ENCODE results near the gene FPGS.
"Not testable (repeated sequence)": the region's sequence is repeated elsewhere in the genome, so short reads cannot be mapped to it uniquely, and the experiment has no call there.

The FPGS gene

DNA sequence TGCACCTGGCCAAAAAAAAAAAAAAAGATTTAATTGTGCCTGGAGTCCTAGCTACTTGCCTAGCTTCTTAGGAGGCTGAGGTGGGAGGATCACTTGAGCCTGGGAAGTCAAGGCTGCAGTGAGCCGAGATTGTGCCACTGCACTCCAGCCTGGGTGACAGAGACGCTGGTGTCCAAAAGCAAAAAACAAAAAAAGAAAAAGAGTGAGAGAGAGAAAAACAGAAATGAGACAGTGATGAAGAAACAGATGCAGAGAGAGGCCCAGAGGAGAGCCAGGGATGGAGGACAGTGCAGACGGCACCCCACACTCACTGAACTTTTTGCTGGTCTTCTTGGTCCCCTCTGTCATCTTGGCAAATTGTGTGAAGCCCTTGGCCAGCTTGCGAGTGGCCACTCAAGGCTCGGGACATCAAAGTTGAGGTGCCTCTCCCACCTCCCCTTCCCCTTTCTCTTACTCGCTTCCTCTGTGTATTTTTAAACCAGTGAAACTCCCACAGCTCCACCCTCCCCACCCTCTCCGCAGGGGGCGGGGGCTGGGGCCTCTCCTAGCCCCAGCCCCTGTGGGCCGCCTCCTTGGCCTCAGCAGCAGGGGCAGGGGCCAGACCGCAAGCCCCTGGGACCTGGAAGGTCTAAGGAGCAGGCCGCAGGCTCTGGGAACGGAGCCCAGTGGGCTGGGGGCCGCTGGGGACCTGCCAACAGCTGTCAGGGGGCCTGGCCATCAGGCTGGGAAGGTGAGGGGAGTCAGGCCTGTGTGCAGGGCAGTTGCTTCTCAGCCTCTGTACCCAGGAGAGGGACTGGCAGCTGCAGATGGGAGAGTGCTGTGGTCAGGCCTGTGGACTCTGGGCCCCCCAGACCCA is 24.2 kb upstream of the FPGS start, which contains the start of gene SH2D3C:
Gene SH2D3C (minus strand): TSS at position 387 of the 856 bp plus-strand sequence. CDS start 39 bp downstream, at position 348.
- no peak within 1 kb of the TSS for H3K18ac ChIP-seq (ENCODE audit: low read length)
- H3K79me2 ChIP-seq (ENCODE audit: control insufficient read depth, insufficient read depth, low read length) = no peaks in the 10 kb centered on the region
- H3K4me3 ChIP-seq (ENCODE audit: low read length) = no peak within 1 kb of the TSS
- no peak within 1 kb of the TSS for H2BK120ac ChIP-seq (ENCODE audit: low read depth, low read length)
- H3K79me1 ChIP-seq (ENCODE audit: low read length) = no peaks in the 10 kb centered on the region
- no peak within 1 kb of the TSS for H3K23ac ChIP-seq (ENCODE audit: low read length)
- H3K56ac ChIP-seq (ENCODE audit: low read length) = no peak within 1 kb of the TSS
- H4K8ac ChIP-seq (ENCODE audit: low read depth, low read length) = no peak within 1 kb of the TSS
- H3K36me3 ChIP-seq (ENCODE audit: control insufficient read depth, insufficient read depth, low read length) = no peaks in the 10 kb centered on the region
- H2BK5ac ChIP-seq (ENCODE audit: low read length) = no peak within 1 kb of the TSS
- no CpG with 5 or more reads among the region's 13 CpGs for WGBS (ENCODE audit: extremely low coverage, insufficient coverage, low lambda C conversion rate)
- H3K9ac ChIP-seq (ENCODE audit: low read length) = no peak within 1 kb of the TSS
- H3K4me2 ChIP-seq (ENCODE audit: low read length) = no peak within 1 kb of the TSS
- DNase-seq = no peak
- no peak within 1 kb of the TSS for H3K4ac ChIP-seq (ENCODE audit: low read depth, low read length)
- no peaks in the 10 kb centered on the region for H3K27me3 ChIP-seq (ENCODE audit: insufficient read depth, low read length, poor library complexity)
- no peak within 1 kb of the TSS for H2AK5ac ChIP-seq (ENCODE audit: low read length)
- H2BK15ac ChIP-seq (replicated peaks; ENCODE audit: low read depth) = no peak within 1 kb of the TSS
- H4K5ac ChIP-seq (ENCODE audit: low read length) = no peak within 1 kb of the TSS
- H3K4me1 ChIP-seq (ENCODE audit: control insufficient read depth, low read depth, low read length) = no peaks in the 10 kb centered on the region
- H3K27ac ChIP-seq (ENCODE audit: low read depth, low read length) = no peak within 1 kb of the TSS

DNA sequence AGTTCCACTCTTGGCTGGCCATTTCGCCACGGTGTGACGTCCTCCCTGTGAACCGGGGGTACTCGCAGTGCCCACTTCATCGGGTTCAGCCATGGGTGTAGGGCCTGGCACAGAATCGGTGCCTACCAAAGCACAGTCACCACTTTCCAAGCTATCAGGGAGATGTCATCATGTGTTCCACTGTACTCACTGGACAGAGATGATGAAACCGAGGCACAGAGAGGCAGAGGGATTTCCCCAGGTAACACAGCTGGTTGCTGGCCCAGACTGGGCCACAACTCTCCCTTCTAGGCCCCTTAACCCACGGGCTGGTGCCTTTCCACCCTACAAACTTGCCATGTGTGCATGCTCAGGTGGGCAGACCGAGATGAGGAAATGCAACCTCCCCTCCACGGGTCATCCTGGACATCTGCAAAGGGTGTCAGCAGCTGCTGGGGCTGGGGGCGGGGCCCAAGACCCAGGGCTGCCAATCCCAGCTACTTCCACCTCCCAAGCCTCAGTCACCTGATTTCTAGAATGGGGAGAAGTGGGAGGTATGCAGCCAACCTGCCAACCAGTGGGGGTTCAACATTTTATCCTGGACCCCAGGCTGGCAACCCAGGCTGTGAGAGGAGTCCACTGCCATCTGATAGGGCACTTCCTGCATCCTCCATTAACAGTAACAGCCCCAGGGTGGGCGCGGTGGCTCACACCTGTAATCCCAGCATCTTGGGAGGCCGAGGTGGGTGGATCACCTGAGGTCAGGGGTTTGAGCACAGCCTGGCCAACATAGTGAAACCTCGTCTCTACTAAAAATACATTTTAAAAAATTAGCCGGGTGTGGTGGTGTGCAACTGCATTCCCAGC is 23.3 kb upstream of the FPGS start:
- H2AK5ac ChIP-seq (ENCODE audit: low read length) = no peak overlapping the region
- no peak for DNase-seq
- no peaks in the 10 kb centered on the region for H3K79me2 ChIP-seq (ENCODE audit: control insufficient read depth, insufficient read depth, low read length)
- H3K79me1 ChIP-seq (ENCODE audit: low read length) = no peaks in the 10 kb centered on the region
- H3K4me2 ChIP-seq (ENCODE audit: low read length) = no peak overlapping the region
- no CpG with 5 or more reads among the region's 17 CpGs for WGBS (ENCODE audit: extremely low coverage, insufficient coverage, low lambda C conversion rate)
- no peak overlapping the region for H3K27ac ChIP-seq (ENCODE audit: low read depth, low read length)
- H4K8ac ChIP-seq (ENCODE audit: low read depth, low read length) = no peak overlapping the region
- H3K4me3 ChIP-seq (ENCODE audit: low read length) = no peak overlapping the region
- H3K56ac ChIP-seq (ENCODE audit: low read length) = no peak overlapping the region
- H3K9ac ChIP-seq (ENCODE audit: low read length) = no peak overlapping the region
- no peaks in the 10 kb centered on the region for H3K4me1 ChIP-seq (ENCODE audit: control insufficient read depth, low read depth, low read length)
- no peaks in the 10 kb centered on the region for H3K36me3 ChIP-seq (ENCODE audit: control insufficient read depth, insufficient read depth, low read length)
- H3K18ac ChIP-seq (ENCODE audit: low read length) = no peak overlapping the region
- no peak overlapping the region for H3K23ac ChIP-seq (ENCODE audit: low read length)
- no peak overlapping the region for H4K5ac ChIP-seq (ENCODE audit: low read length)
- no peak overlapping the region for H2BK5ac ChIP-seq (ENCODE audit: low read length)
- H3K27me3 ChIP-seq (ENCODE audit: insufficient read depth, low read length, poor library complexity) = no peaks in the 10 kb centered on the region
- no peak overlapping the region for H2BK120ac ChIP-seq (ENCODE audit: low read depth, low read length)
- no peak overlapping the region for H2BK15ac ChIP-seq (replicated peaks; ENCODE audit: low read depth)
- no peak overlapping the region for H3K4ac ChIP-seq (ENCODE audit: low read depth, low read length)

DNA sequence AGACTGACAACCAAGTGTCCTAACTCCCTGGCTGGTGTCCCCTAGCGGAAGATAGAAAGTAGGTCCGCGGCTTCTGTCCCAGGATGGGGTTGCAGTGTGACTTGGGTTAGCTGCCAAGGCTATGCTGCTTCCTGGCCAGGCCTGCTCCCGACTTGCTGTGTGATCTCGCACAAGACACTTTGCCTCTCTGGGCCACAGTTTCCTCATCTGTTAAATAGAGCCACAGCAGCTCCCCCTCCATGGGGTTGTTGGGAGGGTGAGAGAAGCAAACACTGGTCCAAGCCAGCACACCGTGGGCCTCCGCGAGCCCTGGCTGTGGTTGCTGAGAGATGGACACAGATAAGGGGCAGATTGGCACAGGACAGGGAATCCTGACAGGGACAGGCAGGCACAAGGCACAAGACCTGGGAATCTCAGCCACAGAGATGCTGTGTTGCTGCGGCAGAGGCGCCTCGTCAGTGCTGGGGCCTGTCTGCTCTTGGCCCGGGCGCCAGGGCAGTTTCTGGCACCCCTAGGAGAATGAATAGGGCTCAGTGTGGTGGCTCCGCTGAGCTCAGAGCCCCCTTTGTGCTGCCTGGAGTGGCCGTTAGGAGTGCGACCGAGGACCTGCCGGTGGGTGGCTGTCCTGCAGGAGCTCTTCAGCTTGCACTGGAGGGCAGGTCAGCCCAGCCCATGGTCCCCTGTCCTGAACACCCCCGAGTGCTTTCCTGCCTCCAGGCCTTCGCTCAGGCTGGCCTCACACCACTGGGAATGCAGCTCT is 22.4 kb upstream of the FPGS start:
- no CpG with 5 or more reads among the region's 20 CpGs for WGBS (ENCODE audit: extremely low coverage, insufficient coverage, low lambda C conversion rate)

DNA sequence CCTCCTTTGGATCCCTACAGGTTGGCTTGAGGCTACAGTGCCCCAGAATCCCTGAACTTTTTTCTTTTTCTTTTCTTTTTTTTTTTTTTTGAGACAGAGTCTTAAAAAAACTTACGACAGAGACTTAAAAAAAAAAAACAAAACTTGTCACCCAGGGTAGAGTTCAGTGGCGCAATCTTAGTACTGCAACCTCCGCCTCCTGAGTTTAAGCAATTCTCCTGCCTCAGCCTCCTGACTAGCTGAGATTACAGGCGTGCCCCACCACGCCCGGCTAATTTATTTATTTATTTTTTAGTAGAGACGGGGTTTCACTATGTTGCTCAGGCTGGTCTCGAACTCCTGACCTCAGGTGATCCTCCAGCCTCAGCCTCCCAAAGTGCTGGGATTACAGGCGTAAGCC is 21.8 kb upstream of the FPGS start:
- no CpG with 5 or more reads among the region's 9 CpGs for WGBS (ENCODE audit: extremely low coverage, insufficient coverage, low lambda C conversion rate)
- H3K27me3 ChIP-seq (ENCODE audit: insufficient read depth, low read length, poor library complexity); H4K5ac ChIP-seq (ENCODE audit: low read length); H3K4me3 ChIP-seq (ENCODE audit: low read length); H3K9ac ChIP-seq (ENCODE audit: low read length); H3K4ac ChIP-seq (ENCODE audit: low read depth, low read length); H3K18ac ChIP-seq (ENCODE audit: low read length); H3K23ac ChIP-seq (ENCODE audit: low read length); H3K56ac ChIP-seq (ENCODE audit: low read length); H2AK5ac ChIP-seq (ENCODE audit: low read length); H3K4me2 ChIP-seq (ENCODE audit: low read length); H3K27ac ChIP-seq (ENCODE audit: low read depth, low read length); H3K79me2 ChIP-seq (ENCODE audit: control insufficient read depth, insufficient read depth, low read length); H3K4me1 ChIP-seq (ENCODE audit: control insufficient read depth, low read depth, low read length); H2BK5ac ChIP-seq (ENCODE audit: low read length); H3K79me1 ChIP-seq (ENCODE audit: low read length); H2BK15ac ChIP-seq (replicated peaks; ENCODE audit: low read depth); H4K8ac ChIP-seq (ENCODE audit: low read depth, low read length); H3K36me3 ChIP-seq (ENCODE audit: control insufficient read depth, insufficient read depth, low read length); DNase-seq; H2BK120ac ChIP-seq (ENCODE audit: low read depth, low read length): not testable (repeated sequence)

More for the DNA sequence above, 22.4 kb upstream of the FPGS start:
- no peaks in the 10 kb centered on the region for H3K36me3 ChIP-seq (ENCODE audit: control insufficient read depth, insufficient read depth, low read length)
- H3K79me2 ChIP-seq (ENCODE audit: control insufficient read depth, insufficient read depth, low read length) = no peaks in the 10 kb centered on the region
- no peak overlapping the region for H2BK120ac ChIP-seq (ENCODE audit: low read depth, low read length)
- H3K18ac ChIP-seq (ENCODE audit: low read length) = no peak overlapping the region
- no peak overlapping the region for H3K27ac ChIP-seq (ENCODE audit: low read depth, low read length)
- H2BK5ac ChIP-seq (ENCODE audit: low read length) = no peak overlapping the region
- no peak overlapping the region for H4K5ac ChIP-seq (ENCODE audit: low read length)
- no peak overlapping the region for H2AK5ac ChIP-seq (ENCODE audit: low read length)
- H3K4me3 ChIP-seq (ENCODE audit: low read length) = no peak overlapping the region
- DNase-seq = no peak
- no peak overlapping the region for H2BK15ac ChIP-seq (replicated peaks; ENCODE audit: low read depth)
- H3K4me1 ChIP-seq (ENCODE audit: control insufficient read depth, low read depth, low read length) = no peaks in the 10 kb centered on the region
- no peak overlapping the region for H3K4me2 ChIP-seq (ENCODE audit: low read length)
- H3K9ac ChIP-seq (ENCODE audit: low read length) = no peak overlapping the region
- H3K4ac ChIP-seq (ENCODE audit: low read depth, low read length) = no peak overlapping the region
- H3K23ac ChIP-seq (ENCODE audit: low read length) = no peak overlapping the region
- no peaks in the 10 kb centered on the region for H3K27me3 ChIP-seq (ENCODE audit: insufficient read depth, low read length, poor library complexity)
- H3K56ac ChIP-seq (ENCODE audit: low read length) = no peak overlapping the region
- H3K79me1 ChIP-seq (ENCODE audit: low read length) = no peaks in the 10 kb centered on the region
- no peak overlapping the region for H4K8ac ChIP-seq (ENCODE audit: low read depth, low read length)

DNA sequence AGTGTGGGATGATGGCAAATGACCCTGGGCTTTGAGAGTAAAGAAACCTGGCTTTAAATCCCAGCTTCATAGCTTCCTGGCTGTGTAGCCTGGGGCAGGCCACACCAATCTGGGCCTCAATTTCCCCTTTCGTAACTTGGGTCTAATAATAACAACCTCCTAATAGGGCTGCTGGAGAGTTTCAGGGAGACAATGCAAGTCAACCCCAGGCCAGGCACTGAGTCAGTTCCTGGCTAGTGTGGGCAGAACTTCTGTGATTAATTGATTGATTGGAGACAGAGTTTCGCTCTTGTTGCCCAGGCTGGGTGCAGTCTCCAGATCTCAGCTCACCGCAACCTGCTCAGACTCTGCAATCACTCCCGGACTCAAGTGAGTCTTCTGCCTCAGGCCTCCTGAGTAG is 20.9 kb upstream of the FPGS start:
- no peak for DNase-seq
- H3K23ac ChIP-seq (ENCODE audit: low read length) = no peak overlapping the region
- WGBS (ENCODE audit: extremely low coverage, insufficient coverage, low lambda C conversion rate) = no CpG with 5 or more reads among the region's 4 CpGs
- no peak overlapping the region for H2BK15ac ChIP-seq (replicated peaks; ENCODE audit: low read depth)
- no peak overlapping the region for H3K4me3 ChIP-seq (ENCODE audit: low read length)
- no peaks in the 10 kb centered on the region for H3K36me3 ChIP-seq (ENCODE audit: control insufficient read depth, insufficient read depth, low read length)
- H3K4ac ChIP-seq (ENCODE audit: low read depth, low read length) = no peak overlapping the region
- H4K5ac ChIP-seq (ENCODE audit: low read length) = no peak overlapping the region
- H3K9ac ChIP-seq (ENCODE audit: low read length) = no peak overlapping the region
- no peak overlapping the region for H2AK5ac ChIP-seq (ENCODE audit: low read length)
- no peak overlapping the region for H4K8ac ChIP-seq (ENCODE audit: low read depth, low read length)
- H2BK120ac ChIP-seq (ENCODE audit: low read depth, low read length) = no peak overlapping the region
- H3K27ac ChIP-seq (ENCODE audit: low read depth, low read length) = no peak overlapping the region
- no peak overlapping the region for H2BK5ac ChIP-seq (ENCODE audit: low read length)
- H3K4me1 ChIP-seq (ENCODE audit: control insufficient read depth, low read depth, low read length) = no peaks in the 10 kb centered on the region
- no peaks in the 10 kb centered on the region for H3K27me3 ChIP-seq (ENCODE audit: insufficient read depth, low read length, poor library complexity)
- no peak overlapping the region for H3K56ac ChIP-seq (ENCODE audit: low read length)
- H3K18ac ChIP-seq (ENCODE audit: low read length) = no peak overlapping the region
- H3K4me2 ChIP-seq (ENCODE audit: low read length) = no peak overlapping the region
- peaks cover 2% of the 10 kb centered on the region for H3K79me2 ChIP-seq (ENCODE audit: control insufficient read depth, insufficient read depth, low read length)
- H3K79me1 ChIP-seq (ENCODE audit: low read length) = no peaks in the 10 kb centered on the region
